KMS-11 (cell line): ENCODE data around the gene SYNPO2.

ENCODE experiments used
- H2AFZ ChIP-seq: fragments of 200-600 bp; sonication (generic); 2 replicates; pipeline ENCODE4 v1.6.1; 2016; ENCODE audit warnings: antibody characterized with exemption, mixed run types, low read depth
- H3K27ac ChIP-seq: fragments of 200-600 bp; sonication (generic); 2 replicates; pipeline ENCODE4 v1.6.1; 2016; ENCODE audit warnings: mild to moderate bottlenecking, mixed run types
- H3K27me3 ChIP-seq: fragments of 200-600 bp; sonication (generic); 2 replicates; pipeline ENCODE4 v1.6.1; 2017; ENCODE audit warnings: mild to moderate bottlenecking, low read depth, mixed run types, moderate library complexity; ENCODE audit not compliant: insufficient read depth
- H3K36me3 ChIP-seq: fragments of 200-600 bp; sonication (generic); 2 replicates; pipeline ENCODE4 v1.6.1; 2017; ENCODE audit warnings: mild to moderate bottlenecking, mixed run types; ENCODE audit not compliant: insufficient read depth
- H3K4me1 ChIP-seq: fragments of 200-600 bp; sonication (generic); 2 replicates; pipeline ENCODE4 v1.6.1; 2016; ENCODE audit warnings: mild to moderate bottlenecking, low read depth, mixed run types; ENCODE audit not compliant: poor library complexity, severe bottlenecking
- H3K4me2 ChIP-seq: fragments of 200-600 bp; sonication (generic); 2 replicates; pipeline ENCODE4 v1.7.0; 2016; ENCODE audit warnings: mild to moderate bottlenecking, mixed run types
- H3K4me3 ChIP-seq: fragments of 200-600 bp; sonication (generic); IDR thresholded peaks from 2 replicates; pipeline ENCODE4 v1.6.1; 2017; ENCODE audit warnings: low read depth, low read length, mixed read lengths; ENCODE audit not compliant: insufficient read depth
- H3K79me2 ChIP-seq: fragments of 200-600 bp; sonication (generic); 2 replicates; pipeline ENCODE4 v1.6.1; 2016; ENCODE audit warnings: low read depth, mixed run types; ENCODE audit not compliant: insufficient read depth
- H3K9ac ChIP-seq: fragments of 200-600 bp; sonication (generic); 2 replicates; pipeline ENCODE4 v1.6.1; 2016; ENCODE audit warnings: mild to moderate bottlenecking, mixed run types
- H4K20me1 ChIP-seq: fragments of 200-600 bp; sonication (generic); 2 replicates; pipeline ENCODE4 v1.6.1; 2016; ENCODE audit warnings: mild to moderate bottlenecking, mixed run types; ENCODE audit not compliant: insufficient read depth
- CTCF ChIP-seq: fragments of 200-600 bp; sonication (generic); conservative IDR thresholded peaks from 2 replicates; pipeline ENCODE4 v1.6.1; 2017; ENCODE audit warnings: low read depth, mild to moderate bottlenecking, antibody characterized with exemption, low read length, moderate library complexity, mixed read lengths

Gene SYNPO2

GRCh38 chr4:118845552-118846050 is 43.1 kb upstream of the SYNPO2 start:
- Histone ChIP-seq H3K79me2 (no peaks in the 10 kb centered on the region), H4K20me1 (no peaks in the 10 kb centered on the region), H3K27ac (no peak overlapping the region), H3K4me2 (no peak overlapping the region), H3K9ac (no peak overlapping the region), H3K27me3 (no peaks in the 10 kb centered on the region), H3K36me3 (no peaks in the 10 kb centered on the region), H2AFZ (no peak overlapping the region), H3K4me1 (peaks cover 8% of the 10 kb centered on the region), H3K4me3 (no peak overlapping the region)
- no peak for TF ChIP-seq CTCF

GRCh38 chr4:118846979-118847378 is 41.7 kb upstream of the SYNPO2 start:
- Histone ChIP-seq H2AFZ (no peak overlapping the region), H3K4me1 (peaks cover 16% of the 10 kb centered on the region), H3K27me3 (no peaks in the 10 kb centered on the region), H3K4me2 (no peak overlapping the region), H4K20me1 (no peaks in the 10 kb centered on the region), H3K27ac (no peak overlapping the region), H3K36me3 (no peaks in the 10 kb centered on the region), H3K9ac (no peak overlapping the region), H3K4me3 (no peak overlapping the region), H3K79me2 (no peaks in the 10 kb centered on the region)
- TF ChIP-seq CTCF, result no peak

- H3K36me3 ChIP-seq, result no peaks in the 10 kb centered on the region
- no peak overlapping the region for H3K27ac ChIP-seq
- peaks cover 16% of the 10 kb centered on the region for H3K4me1 ChIP-seq
- no peak overlapping the region for H2AFZ ChIP-seq
- H3K27me3 ChIP-seq, result no peaks in the 10 kb centered on the region
- H3K4me2 ChIP-seq, result no peak overlapping the region
- no peaks in the 10 kb centered on the region for H4K20me1 ChIP-seq
- no peak for TF ChIP-seq CTCF
- no peak overlapping the region for H3K9ac ChIP-seq
- no peak overlapping the region for H3K4me3 ChIP-seq
- H3K79me2 ChIP-seq, result no peaks in the 10 kb centered on the region
Observed at GRCh38 chr4:118848242-118848641, 40.4 kb upstream of the SYNPO2 start.

- H3K4me1 ChIP-seq, result peaks cover 16% of the 10 kb centered on the region
- no peaks in the 10 kb centered on the region for H3K36me3 ChIP-seq
- no peak for TF ChIP-seq CTCF
- H3K4me2 ChIP-seq, result no peak overlapping the region
- no peak overlapping the region for H3K9ac ChIP-seq
- H3K79me2 ChIP-seq, result no peaks in the 10 kb centered on the region
- no peak overlapping the region for H3K4me3 ChIP-seq
- no peaks in the 10 kb centered on the region for H4K20me1 ChIP-seq
- H2AFZ ChIP-seq, result no peak overlapping the region
- H3K27me3 ChIP-seq, result no peaks in the 10 kb centered on the region
- H3K27ac ChIP-seq, result no peak overlapping the region
Observed at GRCh38 chr4:118848901-118849300, 39.8 kb upstream of the SYNPO2 start.
